HG02763 (cell line): ENCODE results near the gene AP2B1.

Experiments used
- ATAC-seq: cut with Tn5 transposase; IDR thresholded peaks from one replicate; pipeline ENCODE4 v1.9.1; 2021; ENCODE audit warnings: mild to moderate bottlenecking, moderate library complexity; ENCODE audit not compliant: unreplicated experiment

Gene AP2B1

DNA sequence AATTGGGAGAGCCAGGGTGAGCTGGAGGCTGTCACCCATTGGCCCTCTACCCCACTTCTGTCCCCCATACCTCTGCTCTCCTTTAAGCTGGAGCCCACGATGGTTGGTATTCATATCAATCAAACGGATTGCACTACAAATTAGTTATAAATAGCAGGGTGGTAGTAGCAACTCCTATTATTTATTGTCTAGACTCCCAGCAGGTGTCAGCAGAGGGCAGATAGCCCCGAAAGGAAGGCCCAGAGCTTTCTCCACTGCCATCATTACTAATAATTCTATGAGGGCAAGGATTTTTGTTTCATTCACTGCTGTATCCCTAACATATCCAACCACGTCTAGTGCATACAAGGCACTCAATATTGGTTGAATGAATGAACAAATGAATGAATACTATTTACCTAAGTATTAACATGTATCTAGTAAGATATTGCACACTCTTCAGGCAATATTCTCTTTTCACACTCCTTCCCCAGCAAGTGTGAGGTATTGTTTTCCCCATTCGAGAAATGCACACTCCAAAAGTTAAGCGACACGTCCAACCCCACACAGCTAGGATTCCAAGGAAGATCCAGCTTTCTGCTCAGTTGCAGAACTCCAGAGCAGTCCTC, 179.9 kb downstream of the AP2B1 start:
- no peak for ATAC-seq

DNA sequence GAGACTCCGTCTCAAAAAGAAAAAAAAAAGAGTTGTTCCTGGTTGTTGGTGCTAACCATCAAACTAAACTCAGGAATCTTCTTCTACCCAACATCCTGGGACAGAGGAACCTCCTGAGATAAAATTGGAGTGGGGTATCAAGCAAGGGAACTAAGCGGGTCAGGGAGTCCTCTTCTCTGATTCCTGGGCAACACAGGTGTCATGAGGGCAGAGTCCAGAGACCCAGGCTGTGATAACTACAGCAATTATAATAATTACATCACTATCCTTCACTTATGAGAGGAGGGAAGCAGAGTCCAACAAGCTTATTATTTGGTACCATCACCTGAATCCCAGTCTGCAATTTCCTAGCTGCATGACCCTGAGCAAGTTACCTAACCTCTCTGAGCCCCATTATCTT, 181.7 kb downstream of the AP2B1 start:
- ATAC-seq, result no peak

DNA sequence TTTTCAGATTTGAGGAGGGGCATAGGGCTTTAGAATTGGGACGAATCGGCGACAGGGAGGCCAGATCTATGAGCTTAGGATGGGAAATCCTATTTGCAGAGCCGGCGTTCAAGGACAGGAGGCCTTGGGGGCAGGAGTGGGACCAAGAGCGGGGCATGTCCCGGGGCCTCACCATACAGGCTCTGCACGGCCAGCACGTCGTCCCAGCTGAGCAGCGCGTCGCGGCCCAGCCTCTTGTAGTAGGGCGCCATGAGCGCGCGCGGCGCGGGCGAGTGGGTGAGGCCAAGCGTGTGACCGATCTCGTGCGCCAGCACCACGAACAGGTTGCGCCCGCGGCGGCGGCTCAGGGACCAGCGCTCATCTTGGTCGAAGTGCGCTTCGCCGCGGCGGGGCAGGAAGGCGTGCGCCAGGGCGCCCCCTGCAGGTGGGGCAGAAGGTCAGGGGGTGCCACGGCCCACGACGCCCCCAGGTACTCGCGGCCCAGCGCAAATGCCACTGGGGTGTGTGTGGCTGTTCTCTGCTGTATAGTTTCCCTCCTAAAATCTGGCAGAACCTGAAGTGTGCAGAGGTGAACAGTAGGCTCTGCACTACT, 182.9 kb downstream of the AP2B1 start:
- no peak for ATAC-seq

GRCh38 chr17:35773129-35773528, 186.0 kb downstream of the AP2B1 start:
- no peak for ATAC-seq

- no peak for ATAC-seq
Observed at GRCh38 chr17:35773679-35774425, 186.7 kb downstream of the AP2B1 start.

DNA sequence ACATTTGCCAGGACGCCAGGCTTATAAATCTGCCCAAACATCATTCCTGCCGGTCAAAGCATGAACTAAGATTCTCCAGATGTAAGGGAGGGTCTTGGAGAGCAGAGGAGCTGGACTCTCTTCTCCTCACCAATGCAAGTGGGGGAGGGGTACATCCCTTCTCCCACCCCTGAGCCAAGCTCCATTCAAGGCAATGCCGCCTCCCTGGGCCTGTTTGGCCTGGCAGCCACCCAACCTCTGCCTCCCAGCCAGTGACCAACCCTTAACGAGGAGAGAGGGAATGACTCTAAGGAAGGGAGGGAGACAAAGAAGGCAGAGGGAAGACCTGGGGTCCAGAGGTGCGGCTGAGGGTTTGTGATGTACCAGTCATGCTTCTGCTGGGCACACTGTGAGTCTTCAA, 187.4 kb downstream of the AP2B1 start:
- no peak for ATAC-seq

- ATAC-seq, result no peak
Observed at GRCh38 chr17:35775039-35775438, 187.9 kb downstream of the AP2B1 start.

DNA sequence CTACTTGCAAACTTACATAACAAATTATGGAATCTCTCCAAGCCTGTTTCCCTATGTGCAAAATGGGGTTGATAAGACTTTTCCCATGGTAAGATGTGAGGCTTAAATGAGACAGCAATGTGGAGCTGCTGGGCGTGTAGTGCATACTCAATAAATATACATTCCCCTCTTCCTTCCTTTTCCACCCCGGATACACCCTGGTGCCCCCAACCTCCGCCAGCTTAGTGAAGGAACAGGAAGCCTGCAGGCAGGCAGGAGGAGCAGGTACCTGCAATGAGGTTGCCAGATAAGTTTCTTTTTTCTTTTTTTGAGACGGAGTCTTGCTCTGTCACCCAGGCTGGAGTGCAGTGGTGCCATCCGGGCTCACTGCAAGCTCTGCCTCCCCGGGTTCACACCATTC, 188.5 kb downstream of the AP2B1 start:
- no peak for ATAC-seq
